GM21737 (cell line): ENCODE results near the gene NUFIP1.
"Not testable (repeated sequence)": the region's sequence is repeated elsewhere in the genome, so short reads cannot be mapped to it uniquely, and the experiment has no call there.

ENCODE experiments used
- ATAC-seq: cut with Tn5 transposase; IDR thresholded peaks from one replicate; pipeline ENCODE4 v1.9.1; 2021; ENCODE audit warnings: mild to moderate bottlenecking, moderate library complexity; ENCODE audit not compliant: unreplicated experiment

Gene NUFIP1

GRCh38 chr13:44971656-44972595 lies 17.3 kb downstream of the NUFIP1 start:
- ATAC-seq = no peak

- no peak for ATAC-seq
These were observed 19.5 kb downstream of the NUFIP1 start for GRCh38 chr13:44969551-44970484.

DNA sequence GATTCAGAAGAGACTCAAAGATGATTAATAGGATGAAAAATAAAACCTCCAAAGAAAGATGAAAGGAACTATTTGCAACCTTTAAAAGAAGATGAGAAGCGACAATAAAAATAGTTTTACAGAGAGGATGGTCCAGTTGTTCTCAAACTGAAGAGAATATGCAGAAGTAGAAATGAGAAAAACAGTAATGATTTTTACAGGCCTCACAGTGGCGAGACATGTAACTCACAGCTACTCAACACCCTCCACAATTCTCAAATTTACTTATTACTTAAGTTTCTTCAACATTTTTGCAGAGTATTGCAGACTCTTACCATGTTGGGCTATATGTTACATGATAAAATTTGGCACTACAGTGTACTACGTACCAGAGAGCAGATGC lies 20.8 kb downstream of the NUFIP1 start:
- ATAC-seq = no peak

DNA sequence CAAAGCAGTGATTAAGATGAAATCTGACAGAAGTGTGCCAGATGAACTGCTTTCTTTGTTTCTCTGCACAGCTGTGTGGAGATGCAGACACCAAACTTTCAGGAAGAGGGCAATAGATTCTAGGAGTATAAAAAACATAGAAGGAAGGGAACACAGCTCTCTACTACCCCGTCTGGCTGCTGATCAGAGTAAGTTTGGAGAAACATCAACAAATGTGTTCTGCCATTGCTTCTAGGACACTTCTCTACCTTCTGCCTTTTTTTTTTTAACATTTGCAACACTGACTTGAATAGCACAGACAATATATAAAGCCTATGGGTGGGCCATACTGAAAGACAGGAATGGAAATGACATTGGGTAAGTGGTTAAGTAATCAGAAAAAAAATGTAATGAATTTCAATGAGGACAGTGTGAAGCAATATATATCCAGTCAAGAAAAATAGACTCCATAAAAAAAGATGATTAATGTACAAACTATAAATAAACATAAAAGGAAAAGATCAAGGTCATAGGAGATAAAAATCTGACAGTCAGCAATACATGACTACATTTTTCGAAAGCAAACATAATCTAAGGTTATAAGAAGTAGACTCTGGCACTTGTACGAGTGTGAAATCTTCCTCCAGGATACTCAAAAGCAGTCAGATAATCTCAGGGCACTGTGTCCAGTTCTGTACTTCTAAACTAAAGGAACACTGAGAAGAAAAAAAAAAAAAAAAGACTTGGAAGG lies 21.4 kb downstream of the NUFIP1 start:
- no peak for ATAC-seq

- no peak for ATAC-seq
These were observed 27.3 kb downstream of the NUFIP1 start for GRCh38 chr13:44961997-44962396.

DNA sequence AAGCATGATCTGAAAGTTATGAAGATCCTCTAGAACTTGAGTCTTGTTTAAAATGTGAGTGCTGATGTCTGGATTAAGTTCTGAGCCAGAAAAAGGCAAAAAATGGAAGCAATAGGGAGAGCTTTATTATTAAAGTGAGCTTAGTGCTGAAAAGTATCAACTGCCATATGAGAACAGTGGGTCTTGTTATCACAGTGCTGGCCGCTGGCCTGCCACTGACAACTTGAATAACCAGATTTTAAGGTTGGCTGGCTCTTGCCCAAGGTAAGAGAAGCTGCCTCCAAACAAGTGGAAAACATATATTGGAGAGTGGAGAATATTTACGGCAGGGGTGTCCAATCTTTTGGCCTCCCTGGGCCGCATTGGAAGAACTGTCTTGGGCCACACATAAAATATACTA lies 33.9 kb downstream of the NUFIP1 start:
- no peak for ATAC-seq

DNA sequence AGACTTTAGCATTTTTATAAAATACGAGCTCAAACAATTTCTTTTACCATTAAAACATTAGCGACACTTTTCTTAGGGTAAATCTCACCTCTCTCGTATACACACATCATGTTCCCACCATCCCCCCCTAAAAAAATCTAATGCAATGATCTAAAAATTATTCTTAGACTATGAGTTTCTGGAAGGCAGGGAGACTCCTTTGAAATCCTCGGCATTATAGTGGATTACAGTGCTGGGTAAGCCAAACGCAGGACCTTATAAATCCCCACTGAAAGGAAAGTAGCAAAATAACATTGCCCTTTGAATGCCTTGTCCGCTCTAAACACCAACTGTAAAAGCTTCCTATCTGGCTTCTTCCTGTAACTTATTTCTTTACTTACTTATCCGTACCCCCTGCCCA lies 35.0 kb downstream of the NUFIP1 start:
- no peak for ATAC-seq

DNA sequence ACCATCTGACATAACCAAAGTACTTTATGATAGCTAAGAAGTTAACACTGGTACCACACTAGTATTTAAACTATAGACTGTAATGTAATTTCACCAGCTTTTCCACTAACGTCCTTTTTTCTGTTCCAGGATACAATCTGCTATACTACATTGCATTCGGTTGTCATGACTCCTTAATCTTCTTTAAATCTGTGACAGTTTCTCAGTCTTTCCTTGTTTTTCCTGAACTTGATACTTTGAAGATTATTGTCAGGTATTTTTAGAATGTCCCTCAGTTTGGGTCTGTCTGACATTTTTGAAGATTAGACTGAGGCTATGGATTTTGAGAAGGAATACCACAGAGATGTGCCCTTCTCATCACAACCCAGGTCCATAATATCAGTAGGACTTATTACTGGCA lies 36.6 kb downstream of the NUFIP1 start:
- no peak for ATAC-seq

DNA sequence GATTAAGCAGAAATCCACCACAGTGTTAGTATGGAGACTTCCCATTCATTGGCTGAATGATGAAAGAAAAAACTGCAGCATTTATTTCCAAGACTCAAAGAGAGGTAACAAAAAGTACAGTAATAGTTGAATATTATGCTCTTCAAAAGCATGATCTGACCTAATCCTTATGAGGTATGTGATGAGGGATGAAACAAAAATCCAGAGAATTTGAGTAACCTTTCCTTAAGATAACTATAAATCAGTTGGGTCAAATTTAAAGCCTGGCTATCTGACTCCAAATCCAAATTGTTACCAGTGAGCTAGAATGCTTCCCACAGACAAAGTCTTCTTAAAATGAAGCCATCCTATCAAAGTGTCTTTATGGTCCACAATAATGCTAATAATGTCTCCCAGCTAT lies 38.1 kb downstream of the NUFIP1 start:
- ATAC-seq = no peak

DNA sequence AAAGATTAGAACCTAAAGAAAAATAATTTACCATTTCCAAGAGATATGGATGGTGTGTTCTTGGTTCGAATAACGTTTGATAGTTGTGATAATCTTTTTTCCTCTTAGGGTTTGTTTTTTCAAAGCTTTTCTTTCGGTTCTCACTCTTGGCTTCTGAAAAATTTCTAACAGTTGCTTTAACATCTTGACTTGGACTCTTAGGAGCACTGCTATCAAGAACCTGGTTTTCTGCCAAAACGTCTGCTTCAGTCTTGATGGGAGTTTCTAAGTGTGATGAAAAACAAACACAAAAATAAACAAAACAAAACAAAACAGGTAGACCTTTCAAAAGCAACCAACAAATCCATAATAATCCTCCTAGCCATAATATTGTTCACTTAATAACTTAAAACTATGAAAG lies 45.9 kb downstream of the NUFIP1 start:
- ATAC-seq = not testable (repeated sequence)

DNA sequence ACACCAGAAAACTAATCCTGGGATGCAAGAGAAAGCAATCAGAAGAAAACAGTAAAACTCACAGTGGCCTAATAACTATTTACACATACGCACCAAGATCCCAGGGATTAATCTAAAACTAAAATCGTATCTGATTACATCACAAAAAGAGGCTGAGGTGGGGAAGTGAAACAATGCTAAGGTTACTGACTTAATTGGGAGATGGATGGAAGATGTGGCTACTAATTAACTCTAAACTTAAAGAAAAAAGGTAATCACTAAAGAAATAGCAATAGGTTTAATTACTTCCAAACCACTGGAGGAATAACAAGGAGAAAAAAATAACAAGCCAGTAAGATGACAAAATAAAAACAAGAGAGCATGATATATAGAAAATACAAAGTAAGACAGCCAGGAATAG lies 50.4 kb downstream of the NUFIP1 start:
- no peak for ATAC-seq

DNA sequence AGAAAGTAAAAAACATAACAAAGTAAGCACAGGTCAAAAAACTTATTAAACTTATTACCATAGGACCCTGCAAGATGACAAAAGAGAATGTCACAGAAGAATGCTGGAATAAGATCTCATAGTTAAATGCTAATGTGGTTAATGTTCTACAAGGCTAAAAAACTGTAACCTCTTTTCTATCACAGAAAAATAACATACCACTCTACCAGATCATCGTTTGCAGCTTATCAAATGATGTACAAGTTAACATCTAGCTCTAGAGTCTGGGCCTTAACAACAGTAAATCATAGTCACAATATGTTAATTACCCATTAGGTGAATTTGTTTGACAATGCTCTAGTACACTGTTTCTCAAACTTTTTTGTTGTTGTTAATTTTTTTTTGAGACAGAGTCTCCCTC lies 53.0 kb downstream of the NUFIP1 start:
- ATAC-seq = no peak

- ATAC-seq = no peak
These were observed 54.5 kb downstream of the NUFIP1 start for GRCh38 chr13:44934724-44935123.

DNA sequence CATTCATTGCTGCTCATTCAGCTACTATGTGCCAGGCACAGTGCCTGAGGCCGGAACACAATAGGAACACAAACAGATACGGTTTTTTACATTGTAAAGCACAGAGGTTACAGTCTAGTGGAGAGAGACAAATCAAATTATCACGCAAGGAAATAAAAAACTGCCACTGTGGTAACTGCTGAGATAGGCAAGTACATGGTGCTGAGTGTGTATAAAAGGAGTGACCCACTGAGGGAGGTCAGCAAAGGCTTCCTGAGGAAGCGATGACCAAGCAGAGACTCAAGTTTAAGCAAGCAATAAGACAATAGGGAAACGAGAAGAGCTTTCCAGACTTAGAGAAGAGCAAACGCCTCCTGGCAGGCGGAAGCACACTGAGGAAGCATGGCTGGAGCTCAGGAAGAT lies 56.4 kb downstream of the NUFIP1 start:
- no peak for ATAC-seq

- ATAC-seq = no peak
These were observed 57.0 kb downstream of the NUFIP1 start for GRCh38 chr13:44932171-44932849.

DNA sequence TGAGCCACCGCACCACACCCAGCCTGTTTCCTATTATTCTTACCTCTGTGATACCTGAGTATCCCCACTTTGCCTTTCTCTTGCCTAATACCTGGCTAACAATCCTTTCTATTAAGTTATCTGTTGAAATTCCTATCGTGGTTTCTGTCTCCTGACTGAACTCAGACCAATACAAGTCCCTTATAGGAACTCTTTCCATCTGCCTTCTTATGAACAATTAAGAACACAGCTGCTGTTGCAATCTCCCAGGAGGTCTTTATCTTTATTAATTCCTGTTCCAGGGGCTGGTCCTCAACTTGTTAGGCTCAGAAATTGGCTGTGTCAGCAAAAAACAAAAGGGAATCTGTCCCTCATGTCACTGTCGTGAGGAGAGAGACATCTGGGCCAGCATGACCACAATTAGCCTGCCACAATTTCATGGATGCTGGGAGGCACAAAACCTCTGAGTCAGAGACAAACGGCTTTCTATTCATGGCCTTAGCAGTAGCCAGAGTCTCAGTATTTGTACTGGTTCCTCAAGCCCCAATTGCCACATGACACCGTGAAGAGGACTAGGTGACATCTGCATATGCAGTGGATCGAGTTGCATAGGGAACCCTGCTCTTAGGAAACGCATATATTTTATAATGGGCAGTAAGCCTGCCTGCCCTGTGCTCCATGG lies 58.2 kb downstream of the NUFIP1 start:
- ATAC-seq = no peak

DNA sequence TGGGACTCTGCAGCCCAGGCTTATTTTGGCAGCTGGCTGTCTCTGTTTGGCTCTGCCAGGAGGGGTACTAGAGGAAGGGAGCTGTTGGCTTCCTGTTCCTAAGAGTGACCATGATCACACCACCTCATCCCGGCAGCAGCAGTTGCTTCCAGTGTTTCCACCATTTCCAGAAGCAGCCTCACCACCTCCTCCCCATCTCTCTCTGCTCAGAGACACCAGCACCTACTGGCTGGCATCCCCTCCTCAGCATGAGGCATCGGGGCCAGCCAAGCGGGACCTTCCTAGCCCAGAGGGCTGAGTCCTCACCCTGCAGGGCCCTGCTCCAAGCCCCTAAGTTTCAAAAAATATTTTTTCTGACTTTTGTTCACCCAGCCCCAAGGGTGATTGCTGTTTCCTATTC lies 59.0 kb downstream of the NUFIP1 start:
- ATAC-seq = no peak

GRCh38 chr13:44929692-44930091 lies 59.6 kb downstream of the NUFIP1 start:
- ATAC-seq = no peak

DNA sequence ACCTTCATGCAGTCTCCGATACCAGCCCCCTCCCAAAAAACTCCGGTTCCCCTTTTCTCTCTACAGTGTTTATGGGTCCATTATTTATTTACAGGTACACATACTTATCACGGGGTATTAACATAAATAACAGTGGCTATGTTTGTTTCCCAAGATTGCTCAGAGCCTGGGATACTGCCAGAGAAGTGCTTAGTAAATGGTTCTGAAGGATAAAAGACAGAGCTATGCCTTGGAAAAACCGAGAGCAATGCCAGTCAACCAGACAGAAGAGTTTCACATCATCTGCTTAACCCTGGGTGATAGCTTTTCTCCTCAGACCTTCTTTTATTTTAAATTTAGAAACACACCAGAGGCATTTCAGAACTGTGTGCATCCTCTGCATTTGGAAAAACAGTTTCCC lies 61.3 kb downstream of the NUFIP1 start:
- ATAC-seq = no peak
